GM19328 (cell line): ENCODE data around the gene UNC80.
"Not testable (repeated sequence)": the region's sequence is repeated elsewhere in the genome, so short reads cannot be mapped to it uniquely, and the experiment has no call there.

Experiments used
- ATAC-seq: cut with Tn5 transposase; IDR thresholded peaks from one replicate; pipeline ENCODE4 v1.9.1; 2021; ENCODE audit warnings: mild to moderate bottlenecking, moderate library complexity; ENCODE audit not compliant: unreplicated experiment

UNC80 gene, protein sequence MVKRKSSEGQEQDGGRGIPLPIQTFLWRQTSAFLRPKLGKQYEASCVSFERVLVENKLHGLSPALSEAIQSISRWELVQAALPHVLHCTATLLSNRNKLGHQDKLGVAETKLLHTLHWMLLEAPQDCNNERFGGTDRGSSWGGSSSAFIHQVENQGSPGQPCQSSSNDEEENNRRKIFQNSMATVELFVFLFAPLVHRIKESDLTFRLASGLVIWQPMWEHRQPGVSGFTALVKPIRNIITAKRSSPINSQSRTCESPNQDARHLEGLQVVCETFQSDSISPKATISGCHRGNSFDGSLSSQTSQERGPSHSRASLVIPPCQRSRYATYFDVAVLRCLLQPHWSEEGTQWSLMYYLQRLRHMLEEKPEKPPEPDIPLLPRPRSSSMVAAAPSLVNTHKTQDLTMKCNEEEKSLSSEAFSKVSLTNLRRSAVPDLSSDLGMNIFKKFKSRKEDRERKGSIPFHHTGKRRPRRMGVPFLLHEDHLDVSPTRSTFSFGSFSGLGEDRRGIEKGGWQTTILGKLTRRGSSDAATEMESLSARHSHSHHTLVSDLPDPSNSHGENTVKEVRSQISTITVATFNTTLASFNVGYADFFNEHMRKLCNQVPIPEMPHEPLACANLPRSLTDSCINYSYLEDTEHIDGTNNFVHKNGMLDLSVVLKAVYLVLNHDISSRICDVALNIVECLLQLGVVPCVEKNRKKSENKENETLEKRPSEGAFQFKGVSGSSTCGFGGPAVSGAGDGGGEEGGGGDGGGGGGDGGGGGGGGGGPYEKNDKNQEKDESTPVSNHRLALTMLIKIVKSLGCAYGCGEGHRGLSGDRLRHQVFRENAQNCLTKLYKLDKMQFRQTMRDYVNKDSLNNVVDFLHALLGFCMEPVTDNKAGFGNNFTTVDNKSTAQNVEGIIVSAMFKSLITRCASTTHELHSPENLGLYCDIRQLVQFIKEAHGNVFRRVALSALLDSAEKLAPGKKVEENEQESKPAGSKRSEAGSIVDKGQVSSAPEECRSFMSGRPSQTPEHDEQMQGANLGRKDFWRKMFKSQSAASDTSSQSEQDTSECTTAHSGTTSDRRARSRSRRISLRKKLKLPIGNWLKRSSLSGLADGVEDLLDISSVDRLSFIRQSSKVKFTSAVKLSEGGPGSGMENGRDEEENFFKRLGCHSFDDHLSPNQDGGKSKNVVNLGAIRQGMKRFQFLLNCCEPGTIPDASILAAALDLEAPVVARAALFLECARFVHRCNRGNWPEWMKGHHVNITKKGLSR (N-terminal part only)

DNA sequence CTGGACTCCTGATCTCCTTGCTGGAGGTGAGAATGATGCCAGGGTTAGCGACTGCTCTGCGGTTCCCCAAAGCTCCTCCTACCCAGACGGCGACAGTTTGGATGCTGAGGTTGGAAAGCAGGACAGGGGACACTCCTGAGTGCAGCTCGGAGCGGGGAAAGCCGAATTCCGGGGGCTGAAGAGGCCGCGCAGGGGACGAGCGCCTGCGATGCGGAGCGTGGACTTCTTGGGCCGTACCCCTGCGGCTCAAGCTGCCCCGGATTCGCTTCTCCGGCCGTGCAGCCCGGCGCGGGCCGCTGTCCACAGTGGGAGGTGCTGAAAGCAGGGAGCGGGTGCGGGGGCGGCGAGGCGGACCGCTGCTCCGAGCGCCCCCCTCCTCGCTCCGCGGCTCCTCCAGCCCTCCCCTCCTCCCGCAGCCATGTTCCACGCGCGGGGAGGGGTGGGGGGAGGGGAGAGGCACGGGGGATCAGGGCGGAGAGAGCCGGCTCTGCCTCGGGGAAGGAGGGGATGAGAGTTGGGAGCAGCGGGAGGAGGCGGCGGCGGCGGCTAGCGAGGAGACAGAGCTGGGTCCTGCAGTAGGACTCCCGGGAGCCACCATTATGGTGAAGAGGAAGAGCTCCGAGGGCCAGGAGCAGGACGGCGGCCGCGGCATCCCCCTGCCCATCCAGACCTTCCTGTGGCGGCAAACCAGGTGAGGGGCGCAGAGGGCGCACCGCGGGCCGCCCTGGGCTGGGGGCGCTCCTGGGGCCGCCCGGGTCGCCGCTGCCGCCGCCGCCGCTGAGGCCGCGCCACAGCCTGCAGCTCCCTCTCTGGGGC lies at the start of gene UNC80:
UNC80 (plus strand) TSS at position 359 of the 816 bp plus-strand sequence; CDS start at position 600, 241 bp downstream.
- ATAC-seq: no peak

DNA sequence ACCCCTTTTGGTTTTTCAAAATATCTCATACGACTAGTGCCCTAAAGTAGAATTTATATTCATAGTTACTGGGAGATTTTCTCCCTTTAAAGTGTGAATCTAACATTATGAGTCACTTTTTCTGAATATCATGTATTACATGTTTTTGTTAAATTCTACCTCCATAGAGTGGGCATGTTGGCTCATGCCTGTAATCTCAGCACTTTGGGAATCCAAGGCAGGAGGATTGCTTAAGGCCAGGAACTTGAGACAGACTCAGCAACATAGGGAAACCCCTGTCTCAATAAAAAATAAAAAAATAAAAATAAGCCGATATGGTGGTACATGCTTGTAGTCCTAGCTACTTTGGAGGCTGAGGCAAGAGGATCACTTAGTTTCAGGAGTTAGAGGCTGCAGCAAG lies 45.3 kb upstream of the UNC80 start:
- ATAC-seq: no peak

DNA sequence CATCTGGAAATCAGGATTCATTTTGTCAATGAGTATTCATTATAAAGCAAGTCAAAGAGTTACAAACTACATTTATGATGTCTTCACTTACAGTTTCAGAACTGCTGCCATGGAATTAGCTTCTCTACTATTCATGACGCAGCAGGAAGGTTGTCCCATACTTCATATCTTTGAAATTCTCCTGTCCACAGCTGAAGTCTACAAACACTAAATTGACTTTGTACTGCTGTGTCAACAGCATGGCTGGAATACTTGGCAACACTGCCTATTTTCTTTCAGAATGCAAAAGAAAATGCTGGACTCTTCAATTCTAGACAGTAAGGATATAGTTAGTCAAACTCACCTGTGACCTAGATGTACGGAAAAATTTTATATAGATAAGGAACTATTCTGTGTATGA lies 44.6 kb upstream of the UNC80 start:
- no peak for ATAC-seq

DNA sequence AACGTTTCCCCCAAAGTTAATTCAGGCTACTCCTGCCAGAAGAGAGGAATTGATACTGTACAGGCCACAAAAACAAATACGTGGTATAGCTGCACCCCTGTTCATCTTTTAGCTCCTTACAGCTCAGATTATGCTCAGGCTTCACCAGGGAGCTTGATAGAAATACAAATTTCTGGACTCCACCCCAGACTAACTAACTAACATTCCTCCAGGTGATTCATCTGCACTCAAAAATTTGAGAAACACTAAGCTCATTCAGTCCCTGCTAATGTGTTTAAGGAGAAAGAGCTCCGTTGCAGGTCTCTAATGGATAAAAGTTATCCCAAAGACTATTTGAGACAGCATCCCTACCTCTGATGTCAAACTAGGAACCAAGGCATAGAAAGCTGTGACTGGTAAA lies 36.8 kb upstream of the UNC80 start:
- no peak for ATAC-seq

DNA sequence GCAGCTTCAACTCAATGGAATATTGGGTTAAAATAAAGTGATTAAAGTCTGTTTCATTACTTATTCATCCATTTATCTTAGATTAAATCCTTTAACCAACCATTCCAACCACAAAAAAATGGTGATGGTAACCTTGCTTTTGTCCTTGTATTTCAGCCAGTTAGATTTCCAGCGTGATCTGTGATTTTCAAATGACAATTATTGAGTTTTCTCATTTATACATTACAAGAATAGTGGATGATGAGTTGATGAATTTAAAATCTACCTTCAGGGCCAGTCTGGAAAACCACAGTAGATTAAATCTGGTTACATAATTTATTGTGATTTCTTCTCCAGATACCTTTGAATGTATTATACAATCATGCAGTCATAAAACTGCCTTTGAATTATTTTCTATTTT lies 29.7 kb upstream of the UNC80 start:
- ATAC-seq: no peak

DNA sequence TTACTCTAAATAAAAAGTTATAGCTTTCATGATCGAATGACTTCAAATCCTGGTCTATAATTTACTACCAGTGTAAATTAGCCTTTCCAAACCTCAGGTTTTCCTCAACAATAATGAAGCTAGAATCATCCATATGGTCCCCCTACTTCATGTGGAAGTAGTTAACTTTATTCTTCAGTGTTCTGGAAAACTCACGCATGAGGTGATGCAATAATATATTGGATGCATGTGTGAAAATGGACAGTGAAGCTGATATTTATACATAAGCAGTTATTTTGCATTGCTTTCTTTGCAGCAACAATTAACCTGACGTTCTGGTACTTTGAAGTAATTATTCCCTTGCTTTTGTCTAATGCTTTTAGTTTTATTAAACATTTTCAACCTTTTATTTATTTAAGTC lies 18.6 kb upstream of the UNC80 start:
- no peak for ATAC-seq

DNA sequence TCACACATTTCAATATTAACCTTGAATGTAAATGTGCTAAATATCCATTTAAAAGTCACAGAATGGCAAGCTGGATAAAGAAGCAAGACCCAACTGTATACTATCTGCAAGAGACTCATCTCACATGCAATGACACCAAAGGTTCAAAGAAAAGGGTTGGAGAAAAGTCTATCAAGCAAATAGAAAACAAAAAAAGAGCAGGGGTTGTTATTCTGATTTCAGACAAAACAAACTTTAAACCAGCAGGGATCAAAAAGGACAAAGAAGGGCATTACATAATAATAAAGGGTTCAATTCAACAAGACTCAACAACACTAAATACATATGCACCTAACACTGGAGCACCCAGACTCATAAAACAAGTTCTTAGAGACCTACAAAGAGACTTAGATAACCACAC lies 14.5 kb upstream of the UNC80 start:
- ATAC-seq: no peak

DNA sequence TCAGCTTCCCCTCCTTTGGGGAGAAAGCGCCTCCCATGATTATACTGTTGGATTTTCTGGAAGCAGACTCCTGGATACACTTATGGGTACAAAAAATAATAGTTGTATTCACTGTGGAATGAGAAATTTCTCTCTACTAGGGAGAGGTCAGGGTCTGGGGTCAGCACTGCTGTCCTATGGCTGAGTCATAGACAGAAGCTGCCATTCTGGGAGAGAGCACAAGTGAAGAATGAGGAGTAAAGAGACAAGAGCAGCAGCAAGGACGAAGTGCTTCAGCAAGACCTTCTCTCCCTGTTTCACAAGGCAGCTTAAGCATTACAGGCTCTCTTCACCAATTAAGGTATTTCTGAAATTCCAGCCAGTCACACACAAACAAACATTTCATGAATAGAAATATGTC lies 10.1 kb upstream of the UNC80 start:
- ATAC-seq: no peak

DNA sequence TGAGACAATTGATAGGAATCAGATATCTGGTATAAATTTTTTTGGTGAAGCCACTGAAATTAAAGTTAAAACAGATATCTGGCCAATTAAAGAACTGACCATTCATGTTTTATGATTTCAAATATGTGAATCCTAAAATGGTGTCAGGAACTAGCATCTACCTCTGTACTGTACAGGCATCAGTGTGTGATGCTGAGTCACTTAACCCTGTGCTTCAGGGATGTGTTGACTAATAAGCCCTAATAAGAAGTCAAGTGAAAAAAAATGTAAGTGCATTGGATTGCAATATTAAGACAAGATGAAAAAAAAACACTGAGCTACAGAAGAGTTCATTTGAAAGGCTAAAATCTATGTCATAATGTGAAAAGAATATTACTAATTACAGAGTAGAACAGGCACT lies 9.1 kb upstream of the UNC80 start:
- no peak for ATAC-seq

DNA sequence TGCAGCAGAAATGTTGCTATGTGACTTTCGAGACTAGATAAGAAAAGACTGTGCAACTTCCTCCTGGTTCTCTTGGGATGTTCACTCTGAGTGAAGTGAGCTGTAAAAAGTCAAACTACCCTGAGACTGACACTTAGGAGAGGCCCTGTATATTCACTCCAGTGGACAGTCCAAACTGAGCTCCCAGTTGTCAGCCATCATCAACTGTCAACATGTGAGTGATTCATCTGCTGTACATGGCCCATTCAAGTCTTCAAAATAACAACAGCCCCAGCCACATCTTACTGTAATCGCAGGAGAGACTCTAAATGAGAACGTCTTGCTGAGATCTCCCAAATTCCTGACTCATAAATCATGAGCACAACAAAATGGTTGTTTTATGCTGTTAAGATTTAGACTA lies 8.5 kb upstream of the UNC80 start:
- no peak for ATAC-seq

DNA sequence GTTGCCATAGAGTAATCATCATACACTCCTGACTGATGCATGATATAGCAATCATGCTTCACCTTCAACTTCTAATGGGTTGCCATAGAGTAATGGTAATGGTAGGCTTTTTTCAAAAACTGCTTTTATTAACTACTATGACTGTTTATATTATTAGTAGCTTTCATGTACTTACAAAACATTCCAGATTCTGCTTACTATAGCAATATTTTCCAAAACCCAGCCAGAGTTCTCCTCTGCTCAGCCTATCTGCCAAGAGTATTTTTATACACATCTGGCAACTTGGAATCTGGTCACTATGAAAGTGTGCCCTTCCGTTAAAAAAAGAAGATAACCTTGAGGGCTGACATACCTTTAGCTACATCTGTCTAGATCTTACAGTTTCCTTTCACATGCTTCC lies 5.0 kb upstream of the UNC80 start:
- ATAC-seq: no peak

DNA sequence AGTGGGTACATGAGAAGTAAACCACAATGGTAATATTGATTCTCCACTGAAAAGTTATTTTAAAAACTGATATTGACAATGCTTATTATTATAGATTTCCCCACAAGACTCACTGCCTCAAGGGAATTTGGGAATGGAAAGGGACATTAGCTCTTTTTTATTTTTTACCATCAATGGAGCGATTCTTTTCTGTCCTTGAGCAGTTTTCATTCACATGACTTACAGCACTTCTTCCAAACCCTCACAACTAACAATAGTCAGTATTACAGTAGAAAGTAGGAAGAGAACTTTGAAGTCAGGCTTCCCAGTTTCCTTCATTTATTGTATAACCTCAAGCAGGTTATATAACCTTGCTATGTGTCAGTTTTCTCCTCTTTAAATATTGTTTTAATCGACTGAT lies 4.3 kb upstream of the UNC80 start:
- no peak for ATAC-seq

DNA sequence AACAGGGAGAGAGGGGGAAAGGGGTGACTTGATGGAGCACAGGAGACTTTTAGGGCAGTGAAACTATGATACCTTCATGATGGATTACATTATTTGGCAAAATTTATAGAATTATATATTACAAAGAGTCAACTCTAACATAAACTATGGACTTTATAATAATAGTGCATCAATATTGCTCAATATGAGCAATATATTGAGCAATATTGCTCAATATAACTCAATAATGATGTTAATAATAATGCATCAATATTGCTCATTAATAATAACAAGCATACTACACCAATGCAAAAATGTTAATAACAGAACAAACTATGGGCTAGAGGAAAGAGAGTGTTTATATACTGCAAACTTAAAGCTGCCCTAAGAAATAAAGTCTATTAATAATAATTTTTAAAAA lies 3.1 kb upstream of the UNC80 start:
- no peak for ATAC-seq

DNA sequence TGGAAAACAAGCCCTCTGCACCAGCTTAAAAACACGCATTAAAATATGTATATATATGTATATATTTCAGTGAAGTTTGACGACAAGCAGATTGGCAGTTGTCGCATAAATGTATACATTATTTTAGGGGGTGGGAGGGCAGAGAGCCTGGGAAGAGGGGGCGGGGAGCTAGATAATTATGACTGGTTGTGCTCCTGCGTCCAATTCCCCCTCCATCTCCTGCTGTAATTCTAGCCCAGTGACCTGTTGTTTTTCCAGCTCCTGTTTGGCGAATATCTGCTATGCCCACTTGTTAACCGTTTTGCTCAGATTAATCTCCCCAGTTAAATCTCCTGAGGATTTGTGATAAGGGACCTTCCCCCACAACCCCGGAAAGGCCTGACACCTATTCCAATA lies 656 bp downstream of the UNC80 start:
- no peak for ATAC-seq

DNA sequence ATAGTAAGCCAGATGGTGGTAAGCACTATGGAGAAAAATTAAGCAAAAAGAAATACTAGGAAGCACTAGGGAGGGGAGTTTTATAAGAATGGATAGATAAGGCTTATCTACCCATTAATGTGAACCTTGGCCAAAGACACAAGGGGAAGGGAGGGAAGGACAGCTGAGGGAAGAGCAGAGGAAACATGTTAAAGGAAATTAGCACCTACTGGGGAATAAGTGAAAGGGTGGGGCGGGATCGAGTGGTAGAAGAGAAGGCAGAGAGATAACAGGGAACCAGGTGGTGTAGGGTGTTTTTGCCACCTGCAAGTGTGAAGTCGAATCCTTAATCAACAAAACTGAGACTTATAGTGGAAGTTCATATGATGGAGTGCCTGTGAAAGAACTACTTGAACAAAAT lies 1.7 kb downstream of the UNC80 start:
- ATAC-seq: no peak

DNA sequence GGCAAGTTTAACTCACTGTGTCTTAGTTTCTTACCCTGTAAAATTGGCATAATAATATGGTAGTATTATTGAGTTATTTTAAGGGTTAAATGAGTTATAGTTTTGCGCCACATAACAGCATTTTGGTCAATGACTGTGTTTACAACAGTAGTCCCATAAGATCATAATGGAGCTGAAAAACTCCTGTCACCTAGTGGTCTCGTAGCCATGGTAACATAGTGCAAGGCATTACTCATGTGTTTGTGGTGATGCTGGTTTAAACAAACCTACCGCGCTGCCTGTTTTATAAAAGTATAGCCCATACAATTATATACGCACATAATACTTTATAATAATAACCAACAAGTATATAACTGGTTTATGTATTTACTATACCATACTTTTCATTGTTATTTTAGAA lies 15.8 kb downstream of the UNC80 start:
- no peak for ATAC-seq

DNA sequence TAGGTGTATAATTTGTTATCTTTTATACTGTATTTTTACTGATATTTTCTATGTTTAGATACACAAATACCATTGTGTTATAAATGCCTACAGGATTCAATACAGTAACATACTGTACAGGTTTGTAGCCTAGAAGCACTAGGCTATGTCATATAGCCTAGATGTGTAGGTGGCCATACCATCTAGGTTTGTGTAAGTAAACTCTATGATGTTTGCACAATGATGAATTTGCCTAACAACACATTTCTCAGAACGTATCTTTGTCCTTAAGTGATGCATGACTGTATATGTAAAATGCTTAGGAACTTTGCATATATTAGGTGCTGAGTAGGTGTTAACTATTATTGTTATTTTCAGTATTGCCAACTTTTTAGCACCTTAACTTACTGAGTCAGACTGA lies 17.3 kb downstream of the UNC80 start:
- ATAC-seq: no peak

DNA sequence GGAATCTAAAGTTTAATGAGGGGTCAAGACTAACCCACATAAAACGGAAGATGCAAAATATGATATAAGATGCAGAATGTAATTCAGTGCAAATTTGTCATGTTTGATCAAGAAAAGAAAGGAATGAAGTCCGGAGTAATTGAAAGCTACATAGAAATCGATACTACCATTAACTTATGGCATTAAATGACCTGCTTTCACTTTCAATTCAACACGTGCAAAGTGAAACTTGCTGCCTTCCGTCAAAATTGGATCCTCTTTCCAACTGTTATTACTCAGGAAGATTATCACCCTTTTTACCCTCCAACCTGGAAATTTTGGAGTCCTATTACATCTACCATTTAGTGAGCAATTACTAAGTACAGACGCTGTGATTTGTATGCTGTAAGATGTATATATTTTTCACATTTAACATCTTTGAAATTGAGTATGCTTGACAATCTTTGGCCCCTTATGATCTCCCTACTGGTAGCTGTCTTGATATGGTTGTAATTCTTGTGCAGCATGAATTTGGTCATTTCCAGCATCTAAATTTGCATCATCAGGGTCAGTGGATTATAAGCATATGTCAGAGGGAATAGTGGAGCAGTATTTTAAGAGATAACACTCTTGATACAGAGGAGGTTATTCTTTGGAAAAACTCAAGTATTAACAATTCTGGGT lies 18.6 kb downstream of the UNC80 start:
- ATAC-seq: no peak

DNA sequence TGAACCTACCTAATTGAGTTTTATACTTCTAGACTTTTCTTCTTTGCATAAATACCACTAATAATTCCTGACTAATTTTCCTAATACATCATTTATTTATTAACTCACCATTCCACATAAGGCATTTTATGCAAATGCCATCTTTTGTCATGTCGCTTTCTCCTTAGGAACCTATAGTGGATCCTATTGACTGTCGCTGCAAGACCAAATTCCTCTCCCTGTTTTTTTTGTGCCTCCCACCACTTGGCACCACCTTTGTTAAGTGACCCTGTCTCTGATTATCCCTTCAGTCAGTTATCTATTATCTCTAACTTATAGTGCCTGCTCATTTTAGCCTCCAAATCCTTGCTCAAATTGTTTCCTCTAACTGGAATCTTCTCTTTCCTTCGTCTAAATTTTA lies 19.5 kb downstream of the UNC80 start:
- no peak for ATAC-seq

DNA sequence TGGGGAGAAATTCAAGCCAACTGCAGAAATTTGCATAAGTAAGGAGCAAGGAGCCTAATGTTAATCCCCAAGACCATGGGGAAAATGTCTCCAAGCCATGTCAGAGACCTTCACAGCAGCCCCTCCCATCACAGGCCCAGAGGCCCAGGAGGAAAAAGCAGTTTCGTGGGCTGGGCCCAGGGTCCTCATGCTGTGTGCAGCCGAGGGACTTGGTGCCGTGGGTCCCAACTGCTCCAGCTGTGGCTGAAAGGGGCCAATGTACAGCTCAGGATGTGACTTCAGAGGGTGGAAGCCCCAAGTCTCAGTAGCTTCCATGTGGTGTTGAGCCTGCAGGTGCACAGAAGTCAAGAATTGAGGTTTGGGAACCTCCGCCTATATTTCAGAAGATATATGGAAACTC lies 23.8 kb downstream of the UNC80 start:
- not testable (repeated sequence) for ATAC-seq
